ENCODE results near the gene ZNF74.

Gene ZNF74

DNA sequence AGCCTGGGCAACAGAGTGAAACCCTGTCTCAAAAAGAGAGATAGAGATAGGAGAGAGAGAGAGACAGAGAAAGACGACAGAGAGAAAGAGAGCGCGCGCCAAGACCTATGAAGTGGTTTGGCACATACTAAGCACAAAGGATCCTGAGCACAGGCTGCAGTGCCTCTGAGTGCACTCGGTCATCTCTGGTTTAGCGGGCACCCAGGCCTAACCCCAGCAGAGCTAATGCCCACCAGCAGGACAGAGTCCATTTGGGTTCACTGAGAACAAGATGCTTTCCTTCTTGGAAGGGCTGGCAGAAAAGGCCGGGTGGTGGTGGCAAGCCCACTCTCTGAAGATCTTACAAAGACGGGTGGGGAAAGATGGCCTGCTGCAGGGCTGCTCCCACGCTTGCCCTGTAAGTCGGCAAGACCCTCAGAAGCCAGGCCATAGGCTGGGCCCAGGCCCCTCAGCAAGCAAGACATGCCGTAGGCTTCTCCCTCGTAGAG lies 40.4 kb downstream of the ZNF74 start:
- DNase-seq, result no peak

DNA sequence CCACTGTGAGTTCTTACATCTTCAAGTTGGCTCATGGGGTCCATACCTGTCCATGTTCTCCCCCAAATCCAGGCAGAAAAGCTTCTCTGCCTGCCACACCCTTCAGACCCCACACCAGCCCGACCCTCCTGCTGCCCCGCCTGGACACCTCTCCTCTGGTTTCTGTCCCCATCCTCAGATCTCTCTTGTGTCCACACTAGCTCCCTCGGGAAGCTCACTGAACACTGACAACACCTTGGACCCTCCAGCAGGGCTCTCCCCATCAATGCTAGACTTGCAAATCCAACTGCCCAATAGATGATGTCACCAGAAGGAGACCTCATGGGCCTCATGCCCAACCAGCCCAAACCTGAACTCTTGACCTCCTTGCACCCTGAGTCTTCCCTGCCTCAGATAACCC lies 40.8 kb downstream of the ZNF74 start:
- no peak for DNase-seq

DNA sequence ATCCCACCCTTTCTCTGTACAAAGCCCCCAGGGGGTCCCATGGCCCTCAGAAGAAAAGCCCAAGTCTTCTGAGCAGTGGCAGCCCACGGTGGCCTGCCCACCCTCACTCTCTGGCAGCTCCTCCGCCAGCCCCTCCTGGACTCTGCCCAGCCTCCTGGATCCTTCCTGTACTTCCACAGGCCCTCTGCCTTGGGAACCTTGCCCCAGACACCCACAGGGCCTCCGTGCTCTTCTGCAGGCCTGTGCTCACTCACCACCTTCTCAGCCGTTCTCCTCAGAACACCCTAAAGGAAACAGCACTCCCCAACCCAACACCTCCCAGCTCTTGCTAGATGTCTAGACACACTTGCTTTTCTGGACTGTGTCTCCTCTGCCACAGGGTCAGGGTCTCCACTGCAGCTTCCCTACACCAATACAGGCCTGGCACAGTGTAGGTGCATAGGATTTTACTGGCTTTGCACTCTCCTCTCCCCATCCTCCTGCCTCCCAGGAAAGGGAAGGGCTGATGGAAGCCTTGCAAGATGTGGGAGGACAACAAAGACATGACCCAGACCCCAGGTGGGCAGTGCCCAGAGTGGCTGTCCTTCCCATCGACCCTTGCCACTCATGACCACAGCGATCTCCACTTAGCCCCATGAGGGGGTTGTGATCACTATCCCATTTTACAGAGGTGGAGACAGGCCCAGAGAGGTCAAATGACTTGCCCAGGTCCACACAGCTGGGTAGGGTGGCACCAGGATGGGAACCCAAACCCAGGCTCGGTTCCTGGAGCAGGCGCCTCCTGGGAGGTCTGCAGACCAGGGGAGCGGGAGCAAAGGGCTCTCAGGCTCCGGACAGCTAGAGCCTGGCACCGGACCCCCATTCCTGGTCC lies 41.7 kb downstream of the ZNF74 start:
- DNase-seq, result no peak

DNA sequence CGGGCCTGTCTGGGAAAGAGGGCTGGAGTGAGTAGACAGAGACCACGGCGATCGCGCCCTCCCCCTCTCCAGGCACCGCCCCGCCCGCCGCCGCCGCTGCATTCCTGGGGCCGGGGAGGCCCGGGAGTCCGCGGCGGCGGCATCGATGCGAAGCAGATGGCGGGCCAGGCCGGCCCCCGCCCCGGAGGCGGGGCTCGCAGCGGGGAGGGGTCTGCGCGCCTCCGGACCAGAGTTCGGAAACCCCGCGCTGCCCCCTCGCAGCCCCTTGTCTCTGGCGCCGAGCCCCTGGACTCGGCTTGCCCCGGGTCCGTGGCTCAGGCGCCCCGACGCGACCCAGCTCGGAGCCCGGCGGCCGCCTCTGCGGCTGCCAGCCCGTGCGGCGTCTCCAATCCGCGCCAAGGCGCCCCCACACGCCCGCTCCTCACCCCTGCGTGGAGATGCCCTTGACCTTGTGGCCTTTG lies 42.4 kb downstream of the ZNF74 start:
- no peak for DNase-seq

DNA sequence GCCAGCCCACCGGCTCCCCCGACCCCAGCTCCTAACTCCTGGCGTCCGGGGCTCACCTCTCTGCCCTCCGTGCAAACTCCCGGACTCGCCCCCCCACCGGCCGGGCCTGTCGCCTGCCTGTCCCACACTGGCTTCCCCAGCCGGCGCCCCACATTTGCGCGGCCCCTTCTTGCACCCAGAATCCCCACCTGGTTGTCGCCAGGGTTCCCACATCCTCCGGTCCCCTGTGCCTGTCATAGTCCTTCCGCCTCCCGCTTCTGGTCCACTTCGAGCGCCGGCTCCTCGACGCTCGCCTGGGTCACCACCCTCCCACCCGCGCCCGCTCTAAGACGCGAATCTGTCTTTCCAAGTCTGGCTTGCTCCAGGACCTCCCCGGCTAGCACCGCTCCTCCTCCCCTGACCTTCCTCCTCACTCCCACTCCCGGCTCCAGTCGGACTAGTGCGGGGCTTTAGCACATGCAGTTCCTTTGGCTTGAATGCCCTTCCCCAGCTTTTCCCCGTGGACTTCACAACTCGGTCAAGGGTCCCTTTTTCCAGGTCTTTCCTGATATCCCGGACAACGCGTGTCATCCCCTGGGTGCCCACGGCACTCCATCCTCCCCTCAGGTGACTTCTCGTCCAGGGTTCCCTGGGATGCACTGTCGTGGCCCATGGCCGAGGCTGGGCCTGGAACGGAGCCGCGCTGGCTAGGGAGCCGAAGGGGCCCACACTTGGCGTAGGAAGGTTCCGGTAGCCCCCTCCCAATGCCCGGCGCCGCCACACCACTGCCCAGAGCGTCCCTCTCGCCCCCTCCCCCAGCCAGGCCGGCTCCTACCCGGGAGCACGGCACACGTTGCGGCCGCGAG lies 43.0 kb downstream of the ZNF74 start:
- DNase-seq, result no peak

GRCh38 chr22:20437613-20438426 lies 43.9 kb downstream of the ZNF74 start, which contains the start of gene SCARF2:
Gene SCARF2, minus strand, starts transcription at chr22:20437825. Its CDS starts 71 bp downstream, at chr22:20437754.
- no peak for DNase-seq

DNA sequence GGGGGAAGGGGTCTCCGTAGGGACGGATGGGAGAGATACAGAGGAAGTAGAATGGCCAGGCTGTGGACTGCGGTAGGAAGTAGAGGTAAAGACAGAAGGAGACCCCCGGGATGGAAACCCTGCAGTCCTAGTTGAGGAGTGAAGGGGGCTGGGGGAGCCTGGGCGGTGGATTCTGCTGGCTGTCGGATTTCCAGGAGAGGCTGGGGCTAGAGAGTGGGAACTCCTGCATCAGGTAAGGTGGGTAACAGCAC lies 44.4 kb downstream of the ZNF74 start:
- DNase-seq, result no peak

- DNase-seq, result no peak
Measured at GRCh38 chr22:20438678-20439492, 44.9 kb downstream of the ZNF74 start.

DNA sequence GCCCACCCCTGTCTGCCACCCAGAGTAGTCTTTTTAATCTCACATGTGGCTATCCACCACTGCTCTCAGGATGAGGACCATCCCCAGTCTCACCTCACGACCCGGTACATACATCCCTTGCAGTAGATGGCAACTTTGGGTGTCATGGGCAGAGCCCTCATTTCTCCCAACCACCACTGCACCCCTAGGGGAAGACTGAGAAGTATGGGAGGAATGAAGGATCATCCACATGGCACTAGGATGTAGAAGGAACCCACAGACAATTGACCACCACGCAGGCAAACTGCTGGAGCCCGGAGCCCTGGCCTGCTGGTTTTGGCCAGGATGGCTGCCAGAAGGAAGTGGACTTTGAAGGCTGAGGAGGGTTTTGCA lies 45.6 kb downstream of the ZNF74 start:
- no peak for DNase-seq

DNA sequence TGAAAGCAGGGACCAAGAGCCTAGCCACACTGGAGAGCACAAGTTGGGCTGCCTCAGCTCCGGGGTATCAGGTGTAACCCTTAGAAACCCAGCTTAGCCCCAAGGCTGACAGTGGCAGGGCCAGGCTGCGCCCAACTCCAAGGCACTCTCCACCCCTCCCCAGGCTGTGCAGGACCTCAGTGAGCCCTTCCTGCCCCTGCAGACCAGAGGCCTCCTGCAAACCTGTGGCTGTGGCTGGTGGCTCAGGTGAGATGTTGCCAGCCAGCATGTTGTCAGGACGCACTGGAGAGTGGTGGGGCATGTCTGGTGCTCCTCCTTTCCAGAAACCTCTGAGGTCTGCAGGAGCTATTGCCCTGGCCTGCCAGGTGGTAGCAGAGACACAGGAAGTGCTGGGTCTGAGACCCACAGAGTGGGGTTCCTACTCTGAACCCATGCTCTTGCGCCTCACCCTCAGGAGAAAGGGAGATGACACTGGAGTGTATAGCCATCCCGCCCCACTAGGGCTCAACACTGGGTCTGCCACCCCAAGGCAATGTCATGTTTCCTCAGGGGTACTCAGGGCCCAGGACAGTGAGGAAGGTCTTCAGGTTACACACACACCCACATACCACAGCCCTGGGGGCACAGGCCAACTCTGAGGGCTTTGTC lies 46.1 kb downstream of the ZNF74 start:
- no peak for DNase-seq

DNA sequence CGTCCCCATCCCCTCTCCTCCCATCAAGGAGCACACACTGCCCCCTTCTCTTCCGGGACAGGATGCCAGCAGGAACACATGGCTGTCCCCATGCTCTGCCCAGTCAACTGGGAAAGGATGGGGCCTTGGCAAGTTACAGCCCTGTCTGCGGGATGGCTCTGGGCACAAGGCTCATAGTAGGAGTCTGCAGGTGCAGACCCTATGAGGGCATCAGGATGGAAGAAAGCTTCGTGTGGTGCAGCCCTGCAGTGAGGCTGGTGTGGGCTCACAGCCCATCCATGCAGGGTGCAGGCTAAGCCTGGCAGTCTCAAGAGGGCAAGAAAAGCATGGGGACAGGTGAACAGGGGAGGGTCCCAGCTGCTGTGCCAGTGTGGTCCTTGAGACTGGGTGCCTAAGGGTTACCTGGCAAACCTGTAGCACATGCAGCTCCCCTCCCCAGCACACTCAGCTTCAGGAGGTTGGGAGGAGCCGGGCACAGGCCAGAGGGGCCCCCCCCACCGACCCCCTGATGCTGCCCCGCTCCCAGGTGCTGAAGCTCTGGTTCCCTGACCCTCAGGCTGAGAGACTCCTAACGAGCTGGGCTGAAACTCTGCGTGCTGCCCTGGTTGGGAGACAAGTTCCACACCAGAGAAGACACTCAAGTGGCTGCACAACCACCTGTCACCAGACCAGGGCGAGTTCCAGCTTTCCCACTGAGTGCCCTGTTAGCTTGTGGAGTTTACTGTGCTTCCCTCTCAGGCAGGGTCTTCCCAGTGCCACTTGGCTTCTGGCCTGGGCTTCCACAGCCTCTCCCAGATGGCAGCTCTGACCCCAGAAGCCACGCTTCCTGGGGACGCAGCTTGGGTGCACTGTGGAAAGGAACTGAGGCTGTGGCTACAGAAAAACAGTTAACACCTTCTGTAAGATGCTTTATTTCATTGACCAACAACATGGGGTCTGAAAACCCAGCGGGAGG lies 47.0 kb downstream of the ZNF74 start:
- DNase-seq, result no peak

DNA sequence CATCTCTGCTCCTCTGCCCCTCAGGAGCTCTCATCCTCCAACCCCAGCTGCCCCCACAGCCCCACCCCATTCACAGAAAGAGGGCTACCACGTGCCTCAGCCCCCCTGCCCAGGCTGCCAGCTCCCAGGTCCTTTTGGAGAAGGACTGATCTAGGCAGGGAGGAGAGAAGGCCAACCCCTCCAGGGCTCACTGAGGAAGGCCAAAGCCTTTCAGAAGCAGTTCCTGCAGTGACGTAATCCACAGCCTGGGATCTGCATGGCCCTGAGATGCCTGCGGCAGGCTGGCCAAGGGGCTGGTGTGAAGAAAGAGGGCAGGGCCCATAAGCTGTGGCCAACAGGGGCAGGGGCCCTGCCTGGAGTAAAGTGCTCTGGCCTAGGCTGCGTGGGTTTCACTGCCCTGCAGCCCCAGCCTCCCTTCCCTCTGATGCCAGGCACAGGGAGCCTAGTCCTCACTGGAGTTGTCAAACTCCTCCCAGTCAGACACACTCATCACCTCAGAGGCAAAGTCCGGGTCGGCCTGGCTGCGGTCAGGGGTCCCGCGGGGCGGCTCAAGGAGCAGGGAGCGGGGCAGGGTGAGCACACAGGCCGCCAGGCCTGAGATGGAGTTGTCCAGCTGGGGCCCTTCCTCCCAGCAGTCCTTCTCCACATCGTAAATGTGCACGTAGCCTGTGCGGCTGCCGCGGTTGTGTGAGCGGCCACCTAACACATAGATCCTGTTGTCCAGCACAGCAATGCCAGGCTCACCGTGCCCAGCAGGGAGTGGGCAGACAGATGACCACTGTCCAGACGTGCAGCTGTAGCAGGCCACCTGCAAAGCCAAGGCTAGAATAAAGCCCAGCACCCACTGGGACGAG lies 47.9 kb downstream of the ZNF74 start:
- DNase-seq, result no peak

GRCh38 chr22:20442485-20443284 lies 48.7 kb downstream of the ZNF74 start:
- DNase-seq, result no peak

GRCh38 chr22:20444325-20444724 lies 50.4 kb downstream of the ZNF74 start:
- no peak for DNase-seq

DNA sequence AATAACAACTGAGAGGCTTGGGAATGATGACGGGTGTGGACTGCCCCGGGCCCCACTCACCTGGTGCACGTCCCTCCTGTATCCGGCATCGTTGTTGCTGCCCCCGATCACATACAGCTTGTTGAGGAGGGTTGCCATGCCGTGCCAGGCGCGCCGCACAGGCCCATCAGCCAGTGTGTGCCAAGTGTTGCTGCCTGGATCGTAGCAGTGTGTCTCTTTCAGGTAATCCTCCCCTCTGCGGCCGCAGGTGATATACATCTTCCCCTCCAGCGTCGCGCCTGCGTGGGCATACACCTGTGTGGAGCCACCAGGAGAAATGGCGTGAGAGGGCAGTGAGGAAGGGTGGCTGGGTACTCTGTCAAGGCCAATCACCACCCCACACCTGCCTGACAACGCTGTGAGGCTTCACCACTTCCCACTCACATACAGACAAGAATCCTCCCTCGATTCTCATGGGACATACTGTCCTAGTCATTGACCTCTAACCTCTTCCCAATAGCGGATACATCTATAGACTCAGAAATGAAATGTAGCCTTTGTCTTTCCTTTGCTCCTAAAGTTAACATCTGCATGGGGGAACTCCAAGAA lies 52.5 kb downstream of the ZNF74 start:
- DNase-seq, result no peak

DNA sequence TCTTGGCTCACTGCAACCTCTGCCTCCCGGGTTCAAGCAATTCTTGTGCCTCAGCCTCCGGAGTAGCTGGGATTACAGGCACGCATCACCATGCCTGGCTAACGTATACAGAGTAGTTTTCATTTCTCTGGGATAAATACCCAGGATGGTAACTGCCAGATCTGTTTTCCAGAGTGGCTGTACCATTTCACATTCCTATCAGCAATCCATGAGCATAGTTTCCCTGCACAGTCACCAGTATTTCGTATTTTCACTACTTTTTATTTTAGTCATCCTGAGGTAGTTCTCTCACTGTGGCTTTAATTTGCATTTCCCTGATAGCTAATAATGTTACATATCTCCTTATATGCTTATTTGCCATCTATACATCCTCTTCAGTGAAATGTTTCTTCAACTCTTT lies 54.7 kb downstream of the ZNF74 start:
- no peak for DNase-seq

- DNase-seq, result no peak
Measured at GRCh38 chr22:20449819-20450550, 56.0 kb downstream of the ZNF74 start.

GRCh38 chr22:20450551-20450906 lies 56.6 kb downstream of the ZNF74 start:
- no peak for DNase-seq

Measured in NCI-H1930 (cell line).